ENCODE results near the gene DPP9.
"Not testable (repeated sequence)": the region's sequence is repeated elsewhere in the genome, so short reads cannot be mapped to it uniquely, and the experiment has no call there.

DPP9 gene

GRCh38 chr19:4738734-4739133, 15.1 kb upstream of the DPP9 start:
- DNase-seq, result no peak

DNA sequence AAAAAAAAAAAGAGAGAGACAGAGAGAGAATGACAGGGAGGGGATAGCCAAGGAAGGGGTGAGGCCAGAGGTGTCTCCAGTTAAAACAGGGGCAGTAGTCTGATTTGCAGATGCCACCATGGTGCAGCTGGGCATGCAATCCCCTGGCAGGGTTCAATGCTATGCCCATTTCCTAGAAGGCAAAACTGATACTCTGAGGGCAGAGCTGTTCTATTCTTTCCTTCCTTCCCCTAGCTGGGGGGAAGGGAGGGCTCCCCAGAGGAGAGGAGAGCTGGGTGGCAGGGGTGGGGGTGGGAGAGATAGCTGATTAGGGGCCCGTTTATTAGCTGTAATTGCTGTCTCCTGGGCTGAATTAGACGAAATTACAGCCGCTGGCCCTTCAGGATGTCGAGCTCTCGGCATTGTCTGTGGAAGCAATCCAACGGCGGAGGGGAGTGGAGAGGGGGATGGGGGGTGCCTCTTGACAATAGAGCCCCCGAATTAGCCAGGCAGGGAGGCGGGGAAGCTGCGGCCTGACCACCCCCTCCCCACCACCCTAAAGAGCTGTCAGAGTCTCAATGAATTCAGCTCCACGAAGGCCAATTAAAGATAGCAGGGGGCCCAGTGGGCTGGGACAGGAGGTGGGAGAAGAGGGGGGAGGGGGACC, 14.4 kb upstream of the DPP9 start:
- DNase-seq, result no peak

DNA sequence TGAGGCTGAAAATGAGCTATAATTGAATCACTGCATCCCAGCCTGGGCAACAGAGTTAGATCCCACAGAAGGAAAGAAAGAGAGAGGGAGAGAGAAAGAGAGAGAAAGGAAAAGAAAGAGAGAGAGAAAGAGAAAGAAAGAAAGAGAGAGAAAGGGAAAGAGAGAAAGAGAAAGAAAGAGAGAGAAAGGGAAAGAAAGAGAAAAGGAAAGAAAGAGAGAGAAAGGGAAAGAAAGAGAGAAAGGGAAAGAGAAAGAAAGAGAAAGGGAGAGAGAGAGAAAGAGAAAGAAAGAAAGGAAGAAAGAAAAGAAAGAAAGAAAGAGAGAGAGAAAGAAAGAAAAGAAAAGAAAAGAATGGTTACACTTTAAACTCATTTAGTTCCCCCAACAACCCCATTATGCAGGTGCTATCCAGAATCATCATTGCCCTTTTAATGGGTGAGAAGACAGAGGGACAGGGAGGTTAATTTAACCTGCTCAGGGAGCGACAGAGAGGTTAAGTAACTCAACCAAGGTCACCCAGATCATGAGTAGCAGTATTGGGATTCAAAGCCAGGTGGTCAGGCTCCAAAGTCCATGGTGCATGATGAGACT, 10.2 kb upstream of the DPP9 start:
- DNase-seq, result no peak

DNA sequence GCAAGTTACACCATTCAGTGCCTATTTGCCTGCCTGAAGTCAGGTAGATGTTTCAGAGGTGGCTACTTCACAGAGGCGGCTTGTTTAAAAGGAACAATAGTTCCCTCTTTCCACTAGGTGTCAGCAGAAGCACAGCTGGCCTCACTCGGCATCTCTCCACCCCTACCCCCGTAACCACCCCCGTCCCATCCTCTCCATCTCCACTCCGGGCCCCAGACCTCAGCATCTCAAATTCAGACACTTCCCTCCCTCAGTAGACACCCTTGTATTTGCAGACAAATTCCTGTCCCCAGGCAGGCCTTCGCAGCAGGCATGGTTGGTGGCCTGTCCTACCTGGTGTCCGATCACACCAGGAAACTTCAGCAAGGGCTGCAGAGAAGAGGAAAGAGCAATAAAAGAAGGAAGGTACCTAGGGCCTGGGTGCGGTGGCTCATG, 9.1 kb upstream of the DPP9 start:
- DNase-seq, result no peak

- no peak for DNase-seq
Observed at GRCh38 chr19:4730740-4731171, 7.1 kb upstream of the DPP9 start.

GRCh38 chr19:4728871-4729270, 5.2 kb upstream of the DPP9 start:
- DNase-seq, result no peak

DNA sequence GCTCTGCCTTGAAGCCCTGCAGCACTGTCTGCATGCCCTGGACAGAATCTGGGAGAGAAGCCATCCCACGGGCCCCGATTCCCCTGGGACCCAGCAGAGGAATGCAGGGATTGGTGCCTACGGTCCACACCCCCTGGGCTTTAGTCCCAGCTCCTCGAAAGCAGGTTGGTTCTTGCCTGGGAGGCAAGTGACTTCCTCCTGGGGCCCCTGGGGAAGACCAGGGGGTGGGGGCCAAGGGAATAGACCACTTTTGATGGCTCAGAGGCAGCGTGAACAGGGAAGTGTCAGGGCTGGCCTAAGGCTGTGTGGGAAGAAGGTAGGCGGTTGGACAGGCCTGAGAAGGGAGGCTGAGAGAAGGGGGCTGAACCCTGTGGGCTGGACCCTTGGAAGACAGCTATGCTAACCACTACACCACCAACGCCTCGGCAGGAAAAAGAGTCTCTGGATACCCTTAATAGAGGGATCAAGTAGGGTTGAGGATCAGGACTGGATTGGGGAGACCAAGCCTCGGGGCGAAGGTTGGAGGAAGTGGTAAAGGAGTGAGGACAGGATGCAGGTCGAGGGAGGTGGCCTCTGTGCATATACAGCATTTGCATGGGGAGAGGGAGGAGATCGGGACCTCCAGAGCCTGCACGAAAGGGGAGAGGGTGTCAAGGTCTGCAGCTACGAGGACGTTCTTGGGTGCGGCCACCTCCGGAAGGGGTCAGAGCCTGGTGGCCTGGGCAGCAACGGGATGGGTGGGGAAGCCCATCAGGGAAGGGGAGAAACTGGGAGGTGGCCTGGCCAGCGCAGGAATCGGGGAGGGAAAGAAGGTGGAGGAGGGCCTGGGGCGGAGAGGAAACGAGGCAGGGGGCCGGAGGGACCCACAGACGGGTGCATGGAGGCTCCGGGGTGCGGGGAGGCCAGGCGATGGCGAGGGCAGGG, 709 bp downstream of the DPP9 start:
- peak; percentile 68 for DNase-seq

- no peak for DNase-seq
Observed at GRCh38 chr19:4721196-4721595, 2.4 kb downstream of the DPP9 start.

GRCh38 chr19:4720037-4720700, 3.5 kb downstream of the DPP9 start:
- no peak for DNase-seq

- no peak for DNase-seq
Observed at GRCh38 chr19:4719499-4719866, 4.2 kb downstream of the DPP9 start.

DNA sequence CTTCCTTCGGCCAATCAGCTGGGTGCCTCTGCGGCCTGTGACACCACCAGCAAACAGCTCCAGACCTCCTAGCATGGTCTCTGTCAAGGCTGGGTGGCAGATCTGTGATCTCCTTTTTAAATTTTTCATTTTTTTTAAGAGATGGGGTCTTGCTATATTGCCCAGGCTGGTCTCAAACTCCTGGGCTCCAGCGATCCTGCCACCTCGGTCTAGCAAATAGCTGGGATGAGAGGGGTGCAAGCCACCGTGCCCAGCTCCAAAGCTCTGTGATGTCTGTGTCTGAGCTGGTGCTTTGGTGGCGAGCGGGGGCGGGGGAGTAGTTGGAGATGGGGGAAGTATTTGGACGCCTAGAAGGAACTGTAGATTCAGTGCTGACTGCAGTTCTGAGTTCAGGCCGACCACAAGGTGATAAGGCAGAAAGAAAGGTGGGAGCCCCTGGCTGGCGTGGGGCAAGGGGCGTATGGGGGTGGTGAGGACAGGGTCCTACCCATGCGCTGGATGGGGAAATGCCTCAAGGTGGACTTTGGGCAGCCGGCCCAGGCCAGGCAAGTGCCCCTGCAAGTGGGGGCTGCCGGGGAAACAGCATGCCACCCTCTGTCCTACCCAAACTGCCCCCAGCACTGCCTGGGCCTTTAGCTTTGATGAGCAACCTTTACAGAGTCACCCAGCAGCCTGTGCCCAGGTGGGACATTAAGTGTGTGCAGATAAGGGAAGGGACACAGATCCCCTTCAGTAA, 5.5 kb downstream of the DPP9 start:
- no peak for DNase-seq

GRCh38 chr19:4717191-4717965, 6.3 kb downstream of the DPP9 start:
- peak; percentile 70 for DNase-seq

DNA sequence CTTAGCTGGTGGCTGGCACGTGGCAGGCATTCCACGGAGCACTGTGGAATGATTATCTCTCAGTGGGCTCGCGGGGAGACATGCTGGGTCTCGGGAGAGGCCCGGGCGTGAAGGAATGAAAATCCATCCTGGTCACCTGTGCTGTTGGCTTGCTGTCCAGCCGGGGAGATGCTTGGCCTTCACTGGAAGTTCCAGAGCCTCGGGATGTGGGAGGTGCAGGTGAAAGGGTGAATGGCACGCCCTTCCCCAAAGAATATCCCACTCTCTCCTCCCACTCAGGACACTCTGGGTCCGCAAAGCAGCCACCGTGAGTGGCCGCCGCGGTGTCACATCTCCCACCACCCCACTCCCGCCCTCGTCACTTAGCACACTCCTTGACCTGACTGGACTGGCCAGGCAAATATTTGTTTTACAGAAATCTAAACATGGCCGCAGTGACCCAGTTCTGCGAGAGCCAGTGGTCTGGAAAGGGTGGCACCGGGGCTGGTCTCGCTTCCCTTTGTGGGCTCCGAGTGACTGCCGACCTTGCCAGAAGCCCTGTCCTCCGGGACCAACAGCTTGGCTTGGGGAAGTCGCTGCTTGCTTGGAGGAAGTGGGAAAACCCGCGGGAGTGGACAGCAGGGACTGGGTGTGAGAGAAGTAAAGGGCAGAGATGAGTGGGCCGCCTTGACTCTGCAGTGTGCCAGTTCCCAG, 8.0 kb downstream of the DPP9 start:
- no peak for DNase-seq

- DNase-seq, result not testable (repeated sequence)
Observed at GRCh38 chr19:4715178-4715528, 8.5 kb downstream of the DPP9 start.

DNA sequence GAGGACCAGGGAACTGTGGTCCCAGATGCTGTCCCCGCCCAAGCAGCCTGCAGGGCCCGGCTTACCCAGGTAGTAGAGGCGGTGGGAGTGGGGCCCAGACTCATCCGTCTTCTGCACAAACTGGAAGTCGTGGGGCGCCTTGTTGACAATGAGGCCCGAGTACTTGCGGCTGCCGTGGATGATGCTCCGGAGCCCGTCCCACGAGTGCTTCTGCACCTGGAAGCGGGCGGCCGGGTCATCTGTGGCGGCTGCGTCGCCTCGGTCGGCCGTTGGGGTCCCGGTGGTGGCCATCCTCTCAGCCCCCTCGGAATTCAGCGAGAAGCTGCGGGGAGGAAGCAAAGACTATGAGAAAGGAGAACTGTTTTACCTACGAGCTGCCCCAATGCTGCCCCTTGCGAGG, 9.6 kb downstream of the DPP9 start:
- no peak for DNase-seq

DNA sequence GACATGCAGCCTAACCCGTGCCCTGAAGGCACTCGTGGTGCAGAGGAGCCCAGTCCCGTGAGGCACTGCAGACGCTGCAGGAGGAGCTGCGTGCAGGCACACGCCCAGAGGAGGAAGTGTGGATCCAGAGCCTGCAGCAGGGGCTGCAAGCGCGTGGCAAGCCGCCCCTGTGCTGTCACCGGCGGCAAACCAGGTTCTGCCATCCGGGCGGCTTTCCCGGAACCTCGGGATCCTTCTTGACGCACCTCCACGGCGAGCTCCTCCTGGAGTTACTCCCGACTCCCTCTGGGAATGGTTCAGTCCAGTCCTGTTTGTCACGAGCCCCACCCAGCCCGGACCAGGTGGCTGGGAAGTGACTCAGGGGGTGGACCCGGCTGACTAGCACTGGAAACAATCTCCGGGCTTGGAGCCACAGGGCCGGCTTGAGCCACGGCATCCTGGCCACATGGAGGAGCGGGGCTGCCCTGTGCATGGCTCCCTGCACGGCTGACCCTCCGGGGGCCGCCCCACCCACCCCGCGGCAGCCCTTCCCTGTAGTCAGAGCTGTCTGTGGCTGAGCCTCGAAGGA, 10.2 kb downstream of the DPP9 start:
- peak; percentile 91 for DNase-seq

DNA sequence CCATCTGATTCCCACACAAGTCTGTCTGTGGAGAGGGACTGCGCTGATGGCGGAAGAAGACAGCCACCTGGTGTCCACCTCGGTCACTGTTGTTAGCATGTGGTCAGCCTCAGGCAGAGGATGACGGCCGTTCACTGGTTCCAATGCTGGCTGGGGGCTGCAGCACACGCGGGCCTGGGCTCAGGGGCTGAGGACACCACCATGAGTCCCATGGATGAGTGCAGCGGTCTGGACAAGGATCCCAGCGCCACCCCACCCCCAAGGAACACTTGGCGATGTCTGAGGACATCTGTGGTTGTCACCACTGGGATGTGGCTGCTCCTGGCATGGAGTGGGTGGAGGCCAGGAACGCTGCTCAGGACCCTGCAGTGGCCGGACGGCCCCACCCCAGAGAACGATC, 10.9 kb downstream of the DPP9 start:
- DNase-seq, result no peak

GRCh38 chr19:4711211-4711610, 12.4 kb downstream of the DPP9 start:
- no peak for DNase-seq

DNA sequence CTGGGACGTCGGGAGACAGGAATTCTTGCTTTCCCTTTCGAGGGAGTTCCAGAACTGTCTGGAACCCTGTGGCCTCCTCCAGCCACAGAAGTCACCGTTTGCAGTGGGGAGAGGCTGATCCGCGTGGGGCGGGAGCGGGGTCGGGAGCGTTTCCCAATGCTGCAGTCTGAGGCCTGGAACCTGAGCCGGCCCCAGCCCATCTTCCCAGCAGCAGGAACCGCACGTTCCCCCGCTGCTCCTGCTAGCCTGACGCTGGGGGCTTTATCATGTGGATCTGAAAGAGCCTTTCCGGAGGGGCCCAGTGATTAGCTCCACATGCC, 13.4 kb downstream of the DPP9 start:
- no peak for DNase-seq

- DNase-seq, result no peak
Observed at GRCh38 chr19:4709440-4710280, 14.0 kb downstream of the DPP9 start.
